ENCODE data around the gene FIP1L1.

FIP1L1 gene

GRCh38 chr4:53477636-53478035 lies 100.2 kb downstream of the FIP1L1 start:
- TF ChIP-seq CTCF (IDR thresholded peaks at IDR 0.05; ENCODE audit: extremely low read depth, missing control alignments): no peak
- no peak for DNase-seq (ENCODE audit: low spot score)

GRCh38 chr4:53478671-53479456 lies 101.4 kb downstream of the FIP1L1 start:
- TF ChIP-seq CTCF (IDR thresholded peaks at IDR 0.05; ENCODE audit: extremely low read depth, missing control alignments): no peak
- no peak for DNase-seq (ENCODE audit: low spot score)

GRCh38 chr4:53479736-53480525 lies 102.5 kb downstream of the FIP1L1 start:
- DNase-seq (ENCODE audit: low spot score): no peak
- TF ChIP-seq CTCF (IDR thresholded peaks at IDR 0.05; ENCODE audit: extremely low read depth, missing control alignments): no peak

GRCh38 chr4:53480909-53481308 lies 103.5 kb downstream of the FIP1L1 start:
- no peak for TF ChIP-seq CTCF (IDR thresholded peaks at IDR 0.05; ENCODE audit: extremely low read depth, missing control alignments)

GRCh38 chr4:53481586-53481985 lies 104.1 kb downstream of the FIP1L1 start:
- TF ChIP-seq CTCF (IDR thresholded peaks at IDR 0.05; ENCODE audit: extremely low read depth, missing control alignments): no peak
- DNase-seq (ENCODE audit: low spot score): no peak

More at GRCh38 chr4:53480909-53481308, 103.5 kb downstream of the FIP1L1 start:
- no peak for DNase-seq (ENCODE audit: low spot score)

GRCh38 chr4:53483250-53483649 lies 105.8 kb downstream of the FIP1L1 start:
- TF ChIP-seq CTCF (IDR thresholded peaks at IDR 0.05; ENCODE audit: extremely low read depth, missing control alignments): no peak
- DNase-seq (ENCODE audit: low spot score): no peak

Measured in GM20000 (cell line).